Measurements from ENCODE around the gene APOE. TPM values are rescaled to one million over a fixed set of nuclear protein-coding genes. Genes with fewer than 3 reads are reported as not detected.
"Not testable (repeated sequence)": the region's sequence is repeated elsewhere in the genome, so short reads cannot be mapped to it uniquely, and the experiment has no call there.

The APOE gene
- total RNA-seq, 1 donor from 2014 or later = 4,388 TPM

- no peak for DNase-seq (ENCODE audit: low read depth)
Observed at GRCh38 chr19:44908836-44909261, 3.3 kb downstream of the APOE start.

- DNase-seq (ENCODE audit: low read depth) = no peak
Observed at GRCh38 chr19:44909775-44910174, 4.2 kb downstream of the APOE start.

GRCh38 chr19:44911896-44912295 lies 6.3 kb downstream of the APOE start:
- DNase-seq (ENCODE audit: low read depth) = not testable (repeated sequence)

GRCh38 chr19:44912854-44913253 lies 7.3 kb downstream of the APOE start:
- peak; percentile 90 for DNase-seq (ENCODE audit: low read depth)

GRCh38 chr19:44913512-44914432 lies 8.2 kb downstream of the APOE start:
- DNase-seq (ENCODE audit: low read depth) = not testable (repeated sequence)

- peak; percentile 90 for DNase-seq (ENCODE audit: low read depth)
Observed at GRCh38 chr19:44914433-44915206, 9.0 kb downstream of the APOE start, which contains the start of gene APOC1. TSS of gene APOC1 (plus strand) at chr19:44914608. CDS start at chr19:44914892, 284 bp downstream.

- peak; percentile 64 for DNase-seq (ENCODE audit: low read depth)
Observed at GRCh38 chr19:44924243-44924725, 18.7 kb downstream of the APOE start.

- peak; percentile 98 for DNase-seq (ENCODE audit: low read depth)
Observed at GRCh38 chr19:44925114-44925891, 19.7 kb downstream of the APOE start.

- not testable (repeated sequence) for DNase-seq (ENCODE audit: low read depth)
Observed at GRCh38 chr19:44926245-44927077, 20.9 kb downstream of the APOE start.

GRCh38 chr19:44927746-44928145 lies 22.1 kb downstream of the APOE start:
- peak; percentile 87 for DNase-seq (ENCODE audit: low read depth)

GRCh38 chr19:44930088-44930487 lies 24.5 kb downstream of the APOE start:
- DNase-seq (ENCODE audit: low read depth) = no peak

GRCh38 chr19:44931541-44931940 lies 25.9 kb downstream of the APOE start:
- no peak for DNase-seq (ENCODE audit: low read depth)

- DNase-seq (ENCODE audit: low read depth) = no peak
Observed at GRCh38 chr19:44939668-44940067, 34.1 kb downstream of the APOE start.

- DNase-seq (ENCODE audit: low read depth) = no peak
Observed at GRCh38 chr19:44942067-44942571, 36.5 kb downstream of the APOE start, which contains the start of gene APOC4. TSS of gene APOC4 (plus strand) at chr19:44942237. CDS start at chr19:44942278, 41 bp downstream.

GRCh38 chr19:44943801-44944249 lies 38.2 kb downstream of the APOE start:
- no peak for DNase-seq (ENCODE audit: low read depth)

GRCh38 chr19:44947041-44947581 lies 41.5 kb downstream of the APOE start:
- DNase-seq (ENCODE audit: low read depth) = no peak

GRCh38 chr19:44948237-44948636 lies 42.6 kb downstream of the APOE start:
- DNase-seq (ENCODE audit: low read depth) = no peak

GRCh38 chr19:44948763-44949374 lies 43.3 kb downstream of the APOE start:
- peak; percentile 70 for DNase-seq (ENCODE audit: low read depth)

- DNase-seq (ENCODE audit: low read depth) = peak; percentile 46
Observed at GRCh38 chr19:44949550-44949949, 44.0 kb downstream of the APOE start.
